ENCODE data around the gene KIAA1614.

KIAA1614 gene

DNA sequence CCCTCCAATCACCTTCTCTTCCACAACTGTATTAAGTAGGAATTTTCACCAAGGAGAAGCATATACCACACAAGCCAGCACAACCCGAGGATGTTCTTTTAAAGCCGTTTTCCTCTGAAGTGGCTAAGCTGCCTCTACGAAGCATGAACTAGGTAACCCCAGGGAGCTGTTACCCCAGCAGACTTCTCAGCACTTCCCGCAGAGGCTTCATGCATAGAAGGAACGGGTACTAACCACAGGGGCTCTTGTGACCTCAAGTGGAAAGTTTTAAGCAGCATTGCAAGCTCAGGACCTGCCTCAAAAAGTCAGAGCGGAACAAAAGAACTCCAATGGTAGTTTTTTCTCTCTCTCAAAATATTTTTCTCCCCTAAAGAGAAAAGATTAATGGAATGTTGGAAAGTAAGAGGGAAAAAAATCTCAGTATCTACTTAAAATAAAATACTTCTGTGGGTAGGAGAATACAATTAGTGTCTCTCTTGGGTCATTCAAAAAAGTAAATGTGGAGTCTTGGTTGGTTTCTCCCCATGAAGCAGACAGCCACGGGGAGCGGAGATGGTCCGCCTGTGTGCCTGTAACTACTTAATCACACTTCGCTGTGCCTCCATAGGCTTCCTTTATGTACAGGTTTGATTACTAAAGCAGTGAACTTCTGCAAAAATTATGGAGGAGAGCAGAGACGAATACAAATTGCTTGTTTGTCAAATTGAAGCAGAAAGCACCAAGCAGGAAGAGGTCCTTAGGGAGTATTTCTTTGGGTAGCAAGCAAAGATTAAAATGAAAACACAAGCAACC lies 69.1 kb downstream of the KIAA1614 start:
- Histone ChIP-seq H3K4me1 (ENCODE audit: insufficient read depth, low read length) (peaks cover 47% of the 10 kb centered on the region), H3K4me2 (ENCODE audit: insufficient read depth, low read length) (peak overlapping the region; percentile 68), H4K20me1 (ENCODE audit: insufficient read depth, low read length) (no peaks in the 10 kb centered on the region), H2AFZ (ENCODE audit: low read depth, low read length) (peak overlapping the region; percentile 59), H3K9ac (ENCODE audit: low read depth, low read length) (peak overlapping the region; percentile 61), H3K4me3 (ENCODE audit: low read depth in 1 of 2, low read length in 2 of 2) (peak overlapping the region in 1 of 2 experiments; percentile 47; a peak in 2 of 4 replicates), H3K79me2 (ENCODE audit: insufficient read depth, low read length) (peaks cover 32% of the 10 kb centered on the region), H3K9me3 (ENCODE audit: insufficient read depth, low read length, severe bottlenecking) (no peaks in the 10 kb centered on the region), H3K27ac (ENCODE audit: low read length) (peak overlapping the region; percentile 94), H3K27me3 (ENCODE audit: insufficient read depth, low read length, poor library complexity) (no peaks in the 10 kb centered on the region), H3K36me3 (ENCODE audit: insufficient read depth, low read length) (peaks cover 67% of the 10 kb centered on the region)
- DNase-seq: peak; percentile 90
- peak; percentile 99 for ATAC-seq (ENCODE audit: insufficient read depth, low read depth)
- no peak for TF ChIP-seq EZH2 (IDR thresholded peaks at IDR 0.05; ENCODE audit: borderline replicate concordance, low read depth, low read length, severe bottlenecking)
- TF ChIP-seq, protein P1, sequence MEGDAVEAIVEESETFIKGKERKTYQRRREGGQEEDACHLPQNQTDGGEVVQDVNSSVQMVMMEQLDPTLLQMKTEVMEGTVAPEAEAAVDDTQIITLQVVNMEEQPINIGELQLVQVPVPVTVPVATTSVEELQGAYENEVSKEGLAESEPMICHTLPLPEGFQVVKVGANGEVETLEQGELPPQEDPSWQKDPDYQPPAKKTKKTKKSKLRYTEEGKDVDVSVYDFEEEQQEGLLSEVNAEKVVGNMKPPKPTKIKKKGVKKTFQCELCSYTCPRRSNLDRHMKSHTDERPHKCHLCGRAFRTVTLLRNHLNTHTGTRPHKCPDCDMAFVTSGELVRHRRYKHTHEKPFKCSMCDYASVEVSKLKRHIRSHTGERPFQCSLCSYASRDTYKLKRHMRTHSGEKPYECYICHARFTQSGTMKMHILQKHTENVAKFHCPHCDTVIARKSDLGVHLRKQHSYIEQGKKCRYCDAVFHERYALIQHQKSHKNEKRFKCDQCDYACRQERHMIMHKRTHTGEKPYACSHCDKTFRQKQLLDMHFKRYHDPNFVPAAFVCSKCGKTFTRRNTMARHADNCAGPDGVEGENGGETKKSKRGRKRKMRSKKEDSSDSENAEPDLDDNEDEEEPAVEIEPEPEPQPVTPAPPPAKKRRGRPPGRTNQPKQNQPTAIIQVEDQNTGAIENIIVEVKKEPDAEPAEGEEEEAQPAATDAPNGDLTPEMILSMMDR (IDR thresholded peaks at IDR 0.05; ENCODE audit: borderline replicate concordance, extremely low read depth, low read length, poor library complexity, severe bottlenecking): peak; percentile 66

DNA sequence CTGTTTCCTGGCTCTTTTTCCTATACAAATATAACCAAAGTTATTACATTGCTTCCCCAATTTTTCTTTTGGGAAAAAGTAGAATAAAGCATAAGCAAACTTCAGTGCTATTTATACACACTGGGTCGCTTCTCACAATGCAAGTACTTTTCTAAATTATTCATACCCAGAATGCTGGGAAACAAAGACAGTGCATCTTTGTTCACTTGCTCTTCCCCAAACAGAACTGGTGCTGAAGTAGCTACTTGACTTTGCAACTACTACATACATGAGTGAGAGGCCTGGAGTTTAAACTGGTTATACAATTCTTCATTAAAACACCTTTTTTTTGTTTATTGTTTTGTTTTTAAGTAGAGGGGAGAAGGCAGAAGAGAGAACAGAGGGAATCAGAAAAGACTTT lies 69.7 kb downstream of the KIAA1614 start:
- ATAC-seq (ENCODE audit: insufficient read depth, low read depth): no peak
- H2AFZ ChIP-seq (ENCODE audit: low read depth, low read length): peak overlapping the region; percentile 59
- peak overlapping the region in 1 of 2 experiments; percentile 47; a peak in 2 of 4 replicates for H3K4me3 ChIP-seq (ENCODE audit: low read depth in 1 of 2, low read length in 2 of 2)
- peak overlapping the region; percentile 68 for H3K4me2 ChIP-seq (ENCODE audit: insufficient read depth, low read length)
- H3K9me3 ChIP-seq (ENCODE audit: insufficient read depth, low read length, severe bottlenecking): no peaks in the 10 kb centered on the region
- H3K9ac ChIP-seq (ENCODE audit: low read depth, low read length): peak overlapping the region; percentile 61
- no peaks in the 10 kb centered on the region for H4K20me1 ChIP-seq (ENCODE audit: insufficient read depth, low read length)
- H3K27ac ChIP-seq (ENCODE audit: low read length): peak overlapping the region; percentile 94
- H3K27me3 ChIP-seq (ENCODE audit: insufficient read depth, low read length, poor library complexity): no peaks in the 10 kb centered on the region
- TF ChIP-seq, protein P1 (IDR thresholded peaks at IDR 0.05; ENCODE audit: borderline replicate concordance, extremely low read depth, low read length, poor library complexity, severe bottlenecking): no peak
- no peak for TF ChIP-seq EZH2 (IDR thresholded peaks at IDR 0.05; ENCODE audit: borderline replicate concordance, low read depth, low read length, severe bottlenecking)
- peaks cover 29% of the 10 kb centered on the region for H3K79me2 ChIP-seq (ENCODE audit: insufficient read depth, low read length)
- H3K36me3 ChIP-seq (ENCODE audit: insufficient read depth, low read length): peaks cover 67% of the 10 kb centered on the region
- peaks cover 47% of the 10 kb centered on the region for H3K4me1 ChIP-seq (ENCODE audit: insufficient read depth, low read length)
- no peak for DNase-seq

DNA sequence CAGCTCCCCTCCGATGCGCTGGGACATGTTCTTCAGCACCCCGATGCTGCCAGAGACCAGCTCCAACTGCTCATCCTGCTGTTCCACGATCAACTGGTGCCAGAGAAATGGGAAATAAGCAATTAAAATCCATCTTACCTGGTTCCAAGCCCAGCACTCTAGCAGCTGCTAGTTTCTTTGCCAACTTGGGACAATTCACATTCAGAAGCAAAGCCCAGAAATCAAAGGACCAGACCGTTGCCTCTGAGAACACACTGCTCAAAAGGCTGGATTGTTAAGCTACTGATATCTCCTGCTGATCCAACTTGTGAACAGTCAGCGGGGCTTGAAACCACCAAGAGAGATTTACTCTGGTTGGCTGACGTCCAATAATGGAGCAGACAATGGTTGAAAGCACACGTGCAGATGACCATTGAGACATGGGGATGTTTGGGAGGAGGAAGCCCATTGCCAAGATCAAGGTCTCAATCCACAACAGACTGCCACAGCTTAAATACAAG lies 75.6 kb downstream of the KIAA1614 start:
- no peak overlapping the region for H3K9ac ChIP-seq (ENCODE audit: low read depth, low read length)
- no peaks in the 10 kb centered on the region for H3K9me3 ChIP-seq (ENCODE audit: insufficient read depth, low read length, severe bottlenecking)
- H3K4me3 ChIP-seq (ENCODE audit: low read depth in 1 of 2, low read length in 2 of 2): no peak overlapping the region
- no peak for ATAC-seq (ENCODE audit: insufficient read depth, low read depth)
- H3K27ac ChIP-seq (ENCODE audit: low read length): no peak overlapping the region
- no peak overlapping the region for H2AFZ ChIP-seq (ENCODE audit: low read depth, low read length)
- no peak overlapping the region for H3K4me2 ChIP-seq (ENCODE audit: insufficient read depth, low read length)
- peaks cover 17% of the 10 kb centered on the region for H3K4me1 ChIP-seq (ENCODE audit: insufficient read depth, low read length)
- no peaks in the 10 kb centered on the region for H4K20me1 ChIP-seq (ENCODE audit: insufficient read depth, low read length)
- DNase-seq: no peak
- peaks cover 4% of the 10 kb centered on the region; the same call in 1 of the 2 replicates for H3K79me2 ChIP-seq (ENCODE audit: insufficient read depth, low read length)
- TF ChIP-seq, protein P1 (IDR thresholded peaks at IDR 0.05; ENCODE audit: borderline replicate concordance, extremely low read depth, low read length, poor library complexity, severe bottlenecking): no peak
- no peak for TF ChIP-seq EZH2 (IDR thresholded peaks at IDR 0.05; ENCODE audit: borderline replicate concordance, low read depth, low read length, severe bottlenecking)
- H3K27me3 ChIP-seq (ENCODE audit: insufficient read depth, low read length, poor library complexity): no peaks in the 10 kb centered on the region
- peaks cover 88% of the 10 kb centered on the region for H3K36me3 ChIP-seq (ENCODE audit: insufficient read depth, low read length)
